Measurements from ENCODE around the gene TEAD1.

- TF ChIP-seq, protein P1, sequence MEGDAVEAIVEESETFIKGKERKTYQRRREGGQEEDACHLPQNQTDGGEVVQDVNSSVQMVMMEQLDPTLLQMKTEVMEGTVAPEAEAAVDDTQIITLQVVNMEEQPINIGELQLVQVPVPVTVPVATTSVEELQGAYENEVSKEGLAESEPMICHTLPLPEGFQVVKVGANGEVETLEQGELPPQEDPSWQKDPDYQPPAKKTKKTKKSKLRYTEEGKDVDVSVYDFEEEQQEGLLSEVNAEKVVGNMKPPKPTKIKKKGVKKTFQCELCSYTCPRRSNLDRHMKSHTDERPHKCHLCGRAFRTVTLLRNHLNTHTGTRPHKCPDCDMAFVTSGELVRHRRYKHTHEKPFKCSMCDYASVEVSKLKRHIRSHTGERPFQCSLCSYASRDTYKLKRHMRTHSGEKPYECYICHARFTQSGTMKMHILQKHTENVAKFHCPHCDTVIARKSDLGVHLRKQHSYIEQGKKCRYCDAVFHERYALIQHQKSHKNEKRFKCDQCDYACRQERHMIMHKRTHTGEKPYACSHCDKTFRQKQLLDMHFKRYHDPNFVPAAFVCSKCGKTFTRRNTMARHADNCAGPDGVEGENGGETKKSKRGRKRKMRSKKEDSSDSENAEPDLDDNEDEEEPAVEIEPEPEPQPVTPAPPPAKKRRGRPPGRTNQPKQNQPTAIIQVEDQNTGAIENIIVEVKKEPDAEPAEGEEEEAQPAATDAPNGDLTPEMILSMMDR (IDR thresholded peaks at IDR 0.05), result no peak
- TF ChIP-seq, protein P2, sequence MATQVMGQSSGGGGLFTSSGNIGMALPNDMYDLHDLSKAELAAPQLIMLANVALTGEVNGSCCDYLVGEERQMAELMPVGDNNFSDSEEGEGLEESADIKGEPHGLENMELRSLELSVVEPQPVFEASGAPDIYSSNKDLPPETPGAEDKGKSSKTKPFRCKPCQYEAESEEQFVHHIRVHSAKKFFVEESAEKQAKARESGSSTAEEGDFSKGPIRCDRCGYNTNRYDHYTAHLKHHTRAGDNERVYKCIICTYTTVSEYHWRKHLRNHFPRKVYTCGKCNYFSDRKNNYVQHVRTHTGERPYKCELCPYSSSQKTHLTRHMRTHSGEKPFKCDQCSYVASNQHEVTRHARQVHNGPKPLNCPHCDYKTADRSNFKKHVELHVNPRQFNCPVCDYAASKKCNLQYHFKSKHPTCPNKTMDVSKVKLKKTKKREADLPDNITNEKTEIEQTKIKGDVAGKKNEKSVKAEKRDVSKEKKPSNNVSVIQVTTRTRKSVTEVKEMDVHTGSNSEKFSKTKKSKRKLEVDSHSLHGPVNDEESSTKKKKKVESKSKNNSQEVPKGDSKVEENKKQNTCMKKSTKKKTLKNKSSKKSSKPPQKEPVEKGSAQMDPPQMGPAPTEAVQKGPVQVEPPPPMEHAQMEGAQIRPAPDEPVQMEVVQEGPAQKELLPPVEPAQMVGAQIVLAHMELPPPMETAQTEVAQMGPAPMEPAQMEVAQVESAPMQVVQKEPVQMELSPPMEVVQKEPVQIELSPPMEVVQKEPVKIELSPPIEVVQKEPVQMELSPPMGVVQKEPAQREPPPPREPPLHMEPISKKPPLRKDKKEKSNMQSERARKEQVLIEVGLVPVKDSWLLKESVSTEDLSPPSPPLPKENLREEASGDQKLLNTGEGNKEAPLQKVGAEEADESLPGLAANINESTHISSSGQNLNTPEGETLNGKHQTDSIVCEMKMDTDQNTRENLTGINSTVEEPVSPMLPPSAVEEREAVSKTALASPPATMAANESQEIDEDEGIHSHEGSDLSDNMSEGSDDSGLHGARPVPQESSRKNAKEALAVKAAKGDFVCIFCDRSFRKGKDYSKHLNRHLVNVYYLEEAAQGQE (IDR thresholded peaks at IDR 0.05; ENCODE audit: insufficient read depth in 1 of 2, low read depth in 2 of 2, low read length in 1 of 2), result no peak
- no peak for TF ChIP-seq POLR2AphosphoS5 (IDR thresholded peaks at IDR 0.05; ENCODE audit: low read depth, low read length)
Observed at GRCh38 chr11:12973528-12974181, 299.4 kb downstream of the TEAD1 start.
